A549 (cell line): Measurements from ENCODE around the gene TXNRD1. TPM values are rescaled to one million over a fixed set of nuclear protein-coding genes. Genes with fewer than 3 reads are reported as not detected.
A peak's percentile ranks its signal among the peaks of the same experiment; 100 is the strongest.

ENCODE experiments used
- ATAC-seq, 2 experiments: fragments of 200-7000 bp in 1 of 2; fragments of >200 bp in 1 of 2; cut with Nextera tagmentation in 1 of 2; cut with Tn5 transposase in 1 of 2; 3 replicates each; pipeline versions ENCODE4 v1.8.0 to v1.9.1; 2018 to 2020; ENCODE audit warnings: mild to moderate bottlenecking in 1 of 2, moderate library complexity in 1 of 2
- CTCF ChIA-PET: fragments of 300-600 bp; sonication (Branson Sonifier 250); formaldehyde crosslinking; extraction: SDS; loops from one replicate; lab custom pipeline; 2021; ENCODE audit warnings: antibody characterized with exemption, inconsistent platforms; lab: Yijun Ruan, JAX
- POLR2A ChIA-PET: fragments of 350-600 bp; formaldehyde crosslinking; extraction: SDS; loops from one replicate; lab custom pipeline; 2021; ENCODE audit warnings: antibody characterized with exemption, inconsistent platforms; lab: Yijun Ruan, JAX
- DNase-seq, 2 experiments: peaks; one replicate each; pipeline versions ENCODE4 v3.0.0 to v3.0.0-alpha.2; 2011 to 2016; ENCODE audit warnings: low read depth in 1 of 2, low spot score in 1 of 2
- FAIRE-seq: peaks from 2 replicates; lab custom pipeline; 2011; peaks lifted over from hg19 to GRCh38; lab: Jason Lieb, UNC
- H3K27ac ChIP-seq, 2 experiments: fragments of >200 bp; sonication (Bioruptor Twin); formaldehyde crosslinking; 3 replicates each; pipeline ENCODE4 v1.5.1; 2016 to 2017
- H3K4me1 ChIP-seq: fragments of >200 bp; sonication (Bioruptor Twin); formaldehyde crosslinking; 3 replicates; pipeline ENCODE4 v1.6.1; 2016
- H3K4me2 ChIP-seq: fragments of >200 bp; sonication (Bioruptor Twin); formaldehyde crosslinking; 3 replicates; pipeline ENCODE4 v1.6.1; 2016
- H3K4me3 ChIP-seq: fragments of >200 bp; sonication (Bioruptor Twin); formaldehyde crosslinking; 3 replicates; pipeline ENCODE4 v1.5.1; 2016
- H3K9me3 ChIP-seq: fragments of >200 bp; sonication (Bioruptor Twin); formaldehyde crosslinking; 3 replicates; pipeline ENCODE4 v1.6.1; 2016
- BHLHE40 ChIP-seq: IDR thresholded peaks from 2 replicates; pipeline ENCODE4 v1.6.1; 2012; ENCODE audit warnings: low read depth, low read length, inconsistent platforms
- CBX8 ChIP-seq: fragments of 200-600 bp; sonication (generic); IDR thresholded peaks from 2 replicates; pipeline ENCODE4 v1.6.1; 2016
- CHD2 ChIP-seq: fragments of 150-350 bp; IDR thresholded peaks from 2 replicates; pipeline ENCODE4 v1.6.1; 2014; ENCODE audit warnings: low read length; ENCODE audit not compliant: partially characterized antibody
- CHD4 ChIP-seq: fragments of 200-600 bp; sonication (generic); IDR thresholded peaks from 2 replicates; pipeline ENCODE4 v1.6.1; 2016; ENCODE audit warnings: antibody characterized with exemption, mild to moderate bottlenecking, borderline replicate concordance
- EHF ChIP-seq: fragments of 250-450 bp; sonication (Bioruptor Pico); IDR thresholded peaks from 2 replicates; pipeline ENCODE4 v1.5.0; 2020; ENCODE audit warnings: mild to moderate bottlenecking
- EHMT2 ChIP-seq: fragments of 200-600 bp; sonication (generic); IDR thresholded peaks from 2 replicates; pipeline ENCODE4 v1.6.1; 2016; ENCODE audit warnings: antibody characterized with exemption, low read depth, mild to moderate bottlenecking, moderate library complexity
- EP300 ChIP-seq, 2 experiments: fragments of >200 bp; sonication (Bioruptor Twin); formaldehyde crosslinking; IDR thresholded peaks; 2 replicates in 1 of 2; 3 replicates in 1 of 2; pipeline ENCODE4 v1.6.1; 2016 to 2017
- FOSB ChIP-seq: fragments of 250-450 bp; sonication (Bioruptor Pico); IDR thresholded peaks from 2 replicates; pipeline ENCODE4 v1.5.0; 2020; ENCODE audit warnings: mild to moderate bottlenecking, moderate library complexity
- FOXS1 ChIP-seq: fragments of 250-450 bp; sonication (Bioruptor Pico); IDR thresholded peaks from 2 replicates; pipeline ENCODE4 v1.5.0; 2020; ENCODE audit warnings: mild to moderate bottlenecking, moderate library complexity
- HOXA7 ChIP-seq: fragments of 250-450 bp; sonication (Bioruptor Pico); IDR thresholded peaks from 2 replicates; pipeline ENCODE4 v1.5.0; 2020; ENCODE audit warnings: mild to moderate bottlenecking, moderate library complexity
- HOXB5 ChIP-seq: fragments of 250-450 bp; sonication (Bioruptor Pico); IDR thresholded peaks from 2 replicates; pipeline ENCODE4 v1.5.0; 2020; ENCODE audit warnings: mild to moderate bottlenecking, moderate library complexity
- JUN ChIP-seq, 2 experiments: fragments of >200 bp; sonication (Bioruptor Twin); formaldehyde crosslinking; IDR thresholded peaks; 2 replicates in 1 of 2; 3 replicates in 1 of 2; pipeline ENCODE4 v1.6.1; 2016 to 2017
- KDM1A ChIP-seq: fragments of 200-600 bp; sonication (generic); IDR thresholded peaks from 2 replicates; pipeline ENCODE4 v1.6.1; 2016; ENCODE audit warnings: low read depth, mild to moderate bottlenecking
- NPAS2 ChIP-seq: fragments of 250-450 bp; sonication (Bioruptor Pico); IDR thresholded peaks from 2 replicates; pipeline ENCODE4 v1.8.0; 2022; ENCODE audit warnings: mild to moderate bottlenecking, moderate library complexity, borderline replicate concordance
- POLR2AphosphoS2 ChIP-seq: conservative IDR thresholded peaks from 2 replicates; pipeline ENCODE4 v1.6.1; 2012; ENCODE audit warnings: low read length, improper control_type of control experiment, inconsistent platforms
- RAD21 ChIP-seq, 2 experiments: fragments of >200 bp in 1 of 2; sonication (Bioruptor Twin) in 1 of 2; formaldehyde crosslinking in 1 of 2; IDR thresholded peaks in 1 of 2; conservative IDR thresholded peaks in 1 of 2; 2 replicates in 1 of 2; 3 replicates in 1 of 2; pipeline ENCODE4 v1.6.1; 2012 to 2018; ENCODE audit warnings: inconsistent platforms in 1 of 2
- RARB ChIP-seq: fragments of 250-450 bp; sonication (Bioruptor Pico); IDR thresholded peaks from 2 replicates; pipeline ENCODE4 v1.8.0; 2021; ENCODE audit warnings: mild to moderate bottlenecking, moderate library complexity
- RCOR1 ChIP-seq: fragments of 150-350 bp; IDR thresholded peaks from 2 replicates; pipeline ENCODE4 v1.6.1; 2014; ENCODE audit warnings: antibody characterized with exemption, low read length, low read depth
- RNF2 ChIP-seq: fragments of 200-600 bp; sonication (generic); IDR thresholded peaks from 2 replicates; pipeline ENCODE4 v1.6.1; 2016; ENCODE audit warnings: low read depth, mild to moderate bottlenecking, antibody characterized with exemption, moderate library complexity, borderline replicate concordance
- SREBF2 ChIP-seq: fragments of 450-650 bp; IDR thresholded peaks from 2 replicates; pipeline ENCODE4 v1.6.1; 2014; ENCODE audit warnings: mild to moderate bottlenecking, moderate library complexity
- TFCP2L1 ChIP-seq: fragments of 250-450 bp; sonication (Bioruptor Pico); IDR thresholded peaks from 2 replicates; pipeline ENCODE4 v1.5.0; 2021; ENCODE audit warnings: mild to moderate bottlenecking
- TP53 ChIP-seq: fragments of 250-450 bp; sonication (Bioruptor Pico); IDR thresholded peaks from 2 replicates; pipeline ENCODE4 v1.5.0; 2021; ENCODE audit warnings: mild to moderate bottlenecking, moderate library complexity
- ZC3H11A ChIP-seq: fragments of 450-650 bp; IDR thresholded peaks from 2 replicates; pipeline ENCODE4 v1.6.1; 2014; ENCODE audit warnings: antibody characterized with exemption, mild to moderate bottlenecking
- ZFP36 ChIP-seq: fragments of 450-650 bp; IDR thresholded peaks from 2 replicates; pipeline ENCODE4 v1.6.1; 2014; ENCODE audit warnings: borderline replicate concordance; ENCODE audit not compliant: partially characterized antibody
- ZNF302 ChIP-seq: fragments of 250-450 bp; sonication (Bioruptor Pico); IDR thresholded peaks from 2 replicates; pipeline ENCODE4 v1.9.0; 2021; ENCODE audit warnings: inconsistent platforms, mild to moderate bottlenecking, moderate library complexity
- WGBS: methylation state at CpG from one replicate; pipeline ENCODE4 v1.1.6; 2017; ENCODE audit errors: missing lambda C conversion rate; 5-methylcytosine and 5-hydroxymethylcytosine counted together
- polyA plus RNA-seq, 4 experiments: library from polyadenylated mRNA; depleted of rRNA in 3 of 4; stranded (reverse); fragments of >200 nt; fragmentation: RNase III in 1 of 4; extraction: RNeasy Plus Mini Kit Qiagen cat#74134 plus additional on column Dnase treatment in 1 of 4; gene quantifications; 2 replicates in 3 of 4; 3 replicates in 1 of 4; pipeline ENCODE4 v1.2.3, GENCODE V29; 2011 to 2017
- TF ChIP-seq, protein P1 (sequence below): fragments of 250-450 bp; sonication (Bioruptor Pico); IDR thresholded peaks from 2 replicates; pipeline ENCODE4 v1.5.0; 2020; ENCODE audit warnings: low read depth, mild to moderate bottlenecking, moderate library complexity
- TF ChIP-seq, protein P2 (sequence below): fragments of >200 bp; sonication (Bioruptor Twin); formaldehyde crosslinking; IDR thresholded peaks from 2 replicates; pipeline ENCODE4 v1.6.1; 2016
- TF ChIP-seq, protein P3 (sequence below): IDR thresholded peaks from 2 replicates; pipeline ENCODE4 v1.6.1; 2012; ENCODE audit warnings: low read depth, borderline replicate concordance
- TF ChIP-seq, protein P4 (sequence below): fragments of 250-450 bp; sonication (Bioruptor Pico); IDR thresholded peaks from 2 replicates; pipeline ENCODE4 v1.5.0; 2021; ENCODE audit warnings: mild to moderate bottlenecking, moderate library complexity, borderline replicate concordance
- TF ChIP-seq, protein P5 (sequence below): fragments of 200-600 bp; sonication (generic); IDR thresholded peaks from 2 replicates; pipeline ENCODE4 v1.6.1; 2016; ENCODE audit warnings: antibody characterized with exemption, mild to moderate bottlenecking, moderate library complexity

The TXNRD1 gene
- polyA plus RNA-seq, 2 of the 4 experiments (the other 2 are of a cell fraction), result 899 to 1,230 TPM

DNA sequence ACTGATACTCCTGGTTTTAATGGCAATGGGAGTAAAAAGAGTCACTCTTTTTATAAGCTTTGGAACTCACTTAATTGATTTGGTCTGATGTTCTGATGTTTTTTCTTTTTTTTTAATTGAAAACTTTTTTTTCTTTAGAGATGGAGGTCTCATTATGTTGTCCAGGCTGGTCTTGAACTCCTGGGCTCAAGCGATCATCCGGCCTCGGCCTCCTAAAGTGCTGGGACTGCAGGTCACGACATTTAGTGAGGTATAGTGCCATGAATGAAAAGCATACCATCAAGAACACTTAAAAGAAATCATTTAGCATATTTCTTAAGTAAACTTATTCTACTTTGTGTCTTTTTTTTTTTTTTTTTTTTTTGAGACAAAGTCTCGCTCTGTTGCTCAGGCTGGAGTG lies 75.3 kb downstream of the TXNRD1 start (continued):
- TF ChIP-seq RAD21 (conservative IDR thresholded peaks at IDR 0.05 in 1 of 2, IDR thresholded peaks at IDR 0.05 in 1 of 2) (no peak), CHD2 (no peak), ZFP36 (no peak), CHD4 (no peak), HOXA7 (CRISPR knock-in tag) (0 out of 2 replicates have a peak, but pooled peaks have one; percentile 79), TP53 (CRISPR knock-in tag) (peak; percentile 88), JUN (IDR thresholded peaks at IDR 0.05) (no peak), RNF2 (no peak)

DNA sequence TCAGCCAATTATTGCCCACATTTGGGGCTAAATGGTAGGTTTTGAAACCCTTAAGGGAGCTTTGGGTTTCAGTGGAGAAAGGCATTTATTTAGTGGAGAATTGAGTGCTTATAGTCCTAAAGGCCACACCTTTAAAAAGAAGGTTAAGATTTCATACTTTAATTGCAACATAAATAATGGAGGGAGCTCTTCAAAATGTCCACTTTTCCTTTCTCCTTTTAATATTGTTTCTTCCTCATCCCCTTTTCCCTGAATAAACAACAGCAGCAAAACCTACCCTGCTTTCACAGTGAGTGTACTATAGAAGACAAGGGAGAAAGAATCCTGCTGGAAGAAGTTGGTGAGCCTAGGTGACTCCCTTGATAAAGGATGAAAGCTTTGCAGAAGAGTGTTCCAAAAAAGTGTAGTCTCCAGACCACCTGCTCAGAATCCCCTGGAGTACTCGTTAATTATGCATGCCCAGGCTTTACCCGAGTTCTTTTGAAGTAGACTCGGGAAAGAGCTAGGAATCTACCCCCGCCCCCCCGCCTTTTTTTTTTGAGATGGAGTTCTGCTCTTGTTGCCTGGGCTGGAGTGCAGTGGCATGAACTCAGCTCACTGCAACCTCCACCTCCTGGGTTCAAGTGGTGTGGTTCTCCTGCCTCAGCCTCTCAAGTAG lies 76.4 kb downstream of the TXNRD1 start:
- CTCF ChIA-PET, result interaction anchor here (0.8 to 13.7 kb wide), 5 partner anchors 8 to 81 kb away, joined by 3 to 155 read pairs (median 4); partner anchors contain the start of genes EID3 and TXNRD1
- peak overlapping the region; percentile 68 for H3K4me3 ChIP-seq
- FAIRE-seq, result no peak
- H3K9me3 ChIP-seq, result no peaks in the 10 kb centered on the region
- H3K4me2 ChIP-seq, result peak overlapping the region; percentile 97
- H3K4me1 ChIP-seq, result peaks cover 48% of the 10 kb centered on the region
- H3K27ac ChIP-seq, result peak overlapping the region; percentile 94 to 98
- ATAC-seq, result no peak
- 1% methylated on average over 5 of the region's 5 CpGs for WGBS
- peak in 1 of 2 experiments; percentile 53 for DNase-seq
- POLR2A ChIA-PET, result interaction anchor here (0.9 to 8.6 kb wide), 7 partner anchors 8 to 115 kb away, joined by 3 to 190 read pairs (median 14); partner anchors contain the start of genes EID3 and TXNRD1
- TF ChIP-seq TFCP2L1 (CRISPR knock-in tag), result peak; percentile 69; the same call in 1 of the 2 replicates
- no peak for TF ChIP-seq RAD21 (conservative IDR thresholded peaks at IDR 0.05 in 1 of 2, IDR thresholded peaks at IDR 0.05 in 1 of 2)
- TF ChIP-seq POLR2AphosphoS2, result peak; percentile 65
- TF ChIP-seq JUN (IDR thresholded peaks at IDR 0.05), result peak; percentile 39 to 81; a peak in 3 of 5 replicates
- peak; percentile 89; the same call in 1 of the 2 replicates for TF ChIP-seq FOSB (CRISPR knock-in tag)
- TF ChIP-seq HOXA7 (CRISPR knock-in tag), result peak; percentile 97
- no peak for TF ChIP-seq EHMT2
- TF ChIP-seq, protein P1, sequence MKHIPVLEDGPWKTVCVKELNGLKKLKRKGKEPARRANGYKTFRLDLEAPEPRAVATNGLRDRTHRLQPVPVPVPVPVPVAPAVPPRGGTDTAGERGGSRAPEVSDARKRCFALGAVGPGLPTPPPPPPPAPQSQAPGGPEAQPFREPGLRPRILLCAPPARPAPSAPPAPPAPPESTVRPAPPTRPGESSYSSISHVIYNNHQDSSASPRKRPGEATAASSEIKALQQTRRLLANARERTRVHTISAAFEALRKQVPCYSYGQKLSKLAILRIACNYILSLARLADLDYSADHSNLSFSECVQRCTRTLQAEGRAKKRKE (CRISPR knock-in tag), result 0 out of 2 replicates have a peak, but pooled peaks have one; percentile 19
- TF ChIP-seq ZFP36, result no peak
- TF ChIP-seq TP53 (CRISPR knock-in tag), result 0 out of 2 replicates have a peak, but pooled peaks have one; percentile 0
- TF ChIP-seq CBX8, result no peak
- TF ChIP-seq NPAS2 (CRISPR knock-in tag), result no peak
- no peak for TF ChIP-seq RCOR1
- TF ChIP-seq HOXB5, result peak; percentile 18; the same call in 1 of the 2 replicates
- TF ChIP-seq ZC3H11A, result no peak
- TF ChIP-seq RARB (CRISPR knock-in tag), result peak; percentile 93
- no peak for TF ChIP-seq EP300 (IDR thresholded peaks at IDR 0.05)
- TF ChIP-seq BHLHE40, result no peak
- TF ChIP-seq ZNF302, result 0 out of 2 replicates have a peak, but pooled peaks have one; percentile 34
- peak; percentile 78 for TF ChIP-seq EHF (CRISPR knock-in tag)
- no peak for TF ChIP-seq SREBF2
- TF ChIP-seq KDM1A, result no peak
- TF ChIP-seq, protein P2, sequence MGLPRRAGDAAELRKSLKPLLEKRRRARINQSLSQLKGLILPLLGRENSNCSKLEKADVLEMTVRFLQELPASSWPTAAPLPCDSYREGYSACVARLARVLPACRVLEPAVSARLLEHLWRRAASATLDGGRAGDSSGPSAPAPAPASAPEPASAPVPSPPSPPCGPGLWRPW, result no peak
- TF ChIP-seq, protein P3, sequence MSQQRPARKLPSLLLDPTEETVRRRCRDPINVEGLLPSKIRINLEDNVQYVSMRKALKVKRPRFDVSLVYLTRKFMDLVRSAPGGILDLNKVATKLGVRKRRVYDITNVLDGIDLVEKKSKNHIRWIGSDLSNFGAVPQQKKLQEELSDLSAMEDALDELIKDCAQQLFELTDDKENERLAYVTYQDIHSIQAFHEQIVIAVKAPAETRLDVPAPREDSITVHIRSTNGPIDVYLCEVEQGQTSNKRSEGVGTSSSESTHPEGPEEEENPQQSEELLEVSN, result no peak
- TF ChIP-seq FOXS1 (CRISPR knock-in tag), result peak; percentile 66; the same call in 1 of the 2 replicates
- TF ChIP-seq, protein P4, sequence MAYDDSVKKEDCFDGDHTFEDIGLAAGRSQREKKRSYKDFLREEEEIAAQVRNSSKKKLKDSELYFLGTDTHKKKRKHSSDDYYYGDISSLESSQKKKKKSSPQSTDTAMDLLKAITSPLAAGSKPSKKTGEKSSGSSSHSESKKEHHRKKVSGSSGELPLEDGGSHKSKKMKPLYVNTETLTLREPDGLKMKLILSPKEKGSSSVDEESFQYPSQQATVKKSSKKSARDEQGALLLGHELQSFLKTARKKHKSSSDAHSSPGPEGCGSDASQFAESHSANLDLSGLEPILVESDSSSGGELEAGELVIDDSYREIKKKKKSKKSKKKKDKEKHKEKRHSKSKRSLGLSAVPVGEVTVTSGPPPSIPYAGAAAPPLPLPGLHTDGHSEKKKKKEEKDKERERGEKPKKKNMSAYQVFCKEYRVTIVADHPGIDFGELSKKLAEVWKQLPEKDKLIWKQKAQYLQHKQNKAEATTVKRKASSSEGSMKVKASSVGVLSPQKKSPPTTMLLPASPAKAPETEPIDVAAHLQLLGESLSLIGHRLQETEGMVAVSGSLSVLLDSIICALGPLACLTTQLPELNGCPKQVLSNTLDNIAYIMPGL, result 0 out of 2 replicates have a peak, but pooled peaks have one; percentile 43
- TF ChIP-seq, protein P5, sequence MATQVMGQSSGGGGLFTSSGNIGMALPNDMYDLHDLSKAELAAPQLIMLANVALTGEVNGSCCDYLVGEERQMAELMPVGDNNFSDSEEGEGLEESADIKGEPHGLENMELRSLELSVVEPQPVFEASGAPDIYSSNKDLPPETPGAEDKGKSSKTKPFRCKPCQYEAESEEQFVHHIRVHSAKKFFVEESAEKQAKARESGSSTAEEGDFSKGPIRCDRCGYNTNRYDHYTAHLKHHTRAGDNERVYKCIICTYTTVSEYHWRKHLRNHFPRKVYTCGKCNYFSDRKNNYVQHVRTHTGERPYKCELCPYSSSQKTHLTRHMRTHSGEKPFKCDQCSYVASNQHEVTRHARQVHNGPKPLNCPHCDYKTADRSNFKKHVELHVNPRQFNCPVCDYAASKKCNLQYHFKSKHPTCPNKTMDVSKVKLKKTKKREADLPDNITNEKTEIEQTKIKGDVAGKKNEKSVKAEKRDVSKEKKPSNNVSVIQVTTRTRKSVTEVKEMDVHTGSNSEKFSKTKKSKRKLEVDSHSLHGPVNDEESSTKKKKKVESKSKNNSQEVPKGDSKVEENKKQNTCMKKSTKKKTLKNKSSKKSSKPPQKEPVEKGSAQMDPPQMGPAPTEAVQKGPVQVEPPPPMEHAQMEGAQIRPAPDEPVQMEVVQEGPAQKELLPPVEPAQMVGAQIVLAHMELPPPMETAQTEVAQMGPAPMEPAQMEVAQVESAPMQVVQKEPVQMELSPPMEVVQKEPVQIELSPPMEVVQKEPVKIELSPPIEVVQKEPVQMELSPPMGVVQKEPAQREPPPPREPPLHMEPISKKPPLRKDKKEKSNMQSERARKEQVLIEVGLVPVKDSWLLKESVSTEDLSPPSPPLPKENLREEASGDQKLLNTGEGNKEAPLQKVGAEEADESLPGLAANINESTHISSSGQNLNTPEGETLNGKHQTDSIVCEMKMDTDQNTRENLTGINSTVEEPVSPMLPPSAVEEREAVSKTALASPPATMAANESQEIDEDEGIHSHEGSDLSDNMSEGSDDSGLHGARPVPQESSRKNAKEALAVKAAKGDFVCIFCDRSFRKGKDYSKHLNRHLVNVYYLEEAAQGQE, result 0 out of 2 replicates have a peak, but pooled peaks have one; percentile 16
